ENCODE measurements around the gene MTFMT. TPM values are rescaled to one million over a fixed set of nuclear protein-coding genes. Genes with fewer than 3 reads are reported as not detected.

MTFMT gene
- total RNA-seq, 1 experiment from 2014 or later: 30.4 TPM

DNA sequence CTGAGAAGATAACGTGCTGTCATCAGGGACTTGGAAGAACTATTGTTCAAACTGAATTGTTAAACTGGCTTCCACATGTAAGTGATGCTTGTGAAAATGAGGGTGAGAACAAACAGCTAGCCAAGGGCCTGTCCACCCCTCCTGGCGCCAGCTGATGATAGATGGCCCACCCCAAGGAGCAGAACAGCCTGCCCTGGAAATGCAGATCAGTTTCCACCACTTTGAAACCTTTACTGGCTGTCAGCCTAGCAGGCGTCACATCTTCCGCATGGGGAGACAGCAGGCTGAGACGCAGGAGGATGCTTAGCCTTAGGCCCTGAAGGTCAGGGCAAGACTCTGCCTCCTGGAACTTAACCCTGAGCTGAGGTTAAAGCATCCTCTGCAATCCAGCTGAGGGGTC is 9.4 kb upstream of the MTFMT start:
- CTCF ChIA-PET: no interaction called here
- Histone ChIP-seq H3K4me3 (replicated peaks in 1 of 2; ENCODE audit: low read depth in 1 of 2, low read length in 2 of 2) (no peak overlapping the region), H3K4me1 (ENCODE audit: control insufficient read depth in 1 of 2, insufficient read depth in 2 of 2, low read length in 2 of 2) (peaks cover under 1 to 14% of the 10 kb centered on the region in 2 experiments; a peak in 3 of 4 replicates), H3K4me2 (ENCODE audit: low read length) (no peak overlapping the region), H3K9me2 (ENCODE audit: insufficient read depth) (no peaks in the 10 kb centered on the region), H2AFZ (ENCODE audit: low read depth, low read length, poor library complexity, severe bottlenecking) (no peak overlapping the region), H3K79me2 (ENCODE audit: insufficient read depth, low read length) (no peaks in the 10 kb centered on the region), H3K9ac (ENCODE audit: low read length) (no peak overlapping the region), H3K27me3 (ENCODE audit: insufficient read depth, low read length) (no peaks in the 10 kb centered on the region), H3K9me3 (ENCODE audit: control insufficient read depth in 1 of 2, insufficient read depth in 1 of 2, low read depth in 1 of 2, low read length in 2 of 2) (no peaks in the 10 kb centered on the region), H3K27ac (ENCODE audit: low read depth, low read length) (no peak overlapping the region), H3K36me3 (ENCODE audit: control insufficient read depth in 1 of 2, insufficient read depth in 2 of 2, low read length in 2 of 2) (no peaks in the 10 kb centered on the region), H4K20me1 (ENCODE audit: insufficient read depth) (no peaks in the 10 kb centered on the region)
- intact Hi-C loops (cut with micrococcal nuclease): no loop called here
- DNase-seq (ENCODE audit: low read depth, low spot score) (no peak), ATAC-seq (no peak)
- TF ChIP-seq SIN3A (IDR thresholded peaks at IDR 0.05; ENCODE audit: low read depth): no peak
- TF ChIP-seq CTCF (IDR thresholded peaks at IDR 0.05 in 2 of 3, conservative IDR thresholded peaks at IDR 0.05 in 1 of 3; ENCODE audit: borderline replicate concordance in 1 of 3, insufficient read depth in 1 of 3, low read depth in 2 of 3, low read length in 2 of 3): no peak
- no peak for TF ChIP-seq ZFX (IDR thresholded peaks at IDR 0.05)
- TF ChIP-seq CEBPB (IDR thresholded peaks at IDR 0.05; ENCODE audit: low read depth): no peak
- no peak for TF ChIP-seq ZNF274 (IDR thresholded peaks at IDR 0.05; ENCODE audit: low read depth, low read length)
- no peak for TF ChIP-seq ELF1 (IDR thresholded peaks at IDR 0.05; ENCODE audit: borderline replicate concordance, low read depth)
- no peak for TF ChIP-seq EZH2 (IDR thresholded peaks at IDR 0.05)
- TF ChIP-seq CBX3 (IDR thresholded peaks at IDR 0.05; ENCODE audit: low read depth): no peak
- TF ChIP-seq POLR2AphosphoS5 (IDR thresholded peaks at IDR 0.05; ENCODE audit: low read depth, low read length): no peak
- no peak for TF ChIP-seq RAD21 (IDR thresholded peaks at IDR 0.05; ENCODE audit: low read depth)
- no peak for TF ChIP-seq MAX (IDR thresholded peaks at IDR 0.05)
- TF ChIP-seq FOSL1 (IDR thresholded peaks at IDR 0.05; ENCODE audit: low read depth): no peak
- TF ChIP-seq SP1 (IDR thresholded peaks at IDR 0.05; ENCODE audit: low read depth): no peak
- no peak for TF ChIP-seq SRF (IDR thresholded peaks at IDR 0.05; ENCODE audit: low read depth)
- TF ChIP-seq JUND (IDR thresholded peaks at IDR 0.05): no peak
- TF ChIP-seq EGR1 (IDR thresholded peaks at IDR 0.05; ENCODE audit: low read depth): no peak
- POLR2A ChIA-PET: no interaction called here
- BruUV-seq (replicated peaks): no TSS peak
- RAD21 ChIA-PET (ENCODE audit: low non-redundant PET in 1 of 2, low total read pairs in 2 of 2, uncharacterized antibody in 2 of 2, unreplicated experiment in 2 of 2): no interaction called here

All from HCT116 (cell line).